ENCODE measurements around the gene RSPO3.

GRCh38 chr6:127190552-127190951 lies 72.1 kb downstream of the RSPO3 start:
- TF ChIP-seq, protein P1, sequence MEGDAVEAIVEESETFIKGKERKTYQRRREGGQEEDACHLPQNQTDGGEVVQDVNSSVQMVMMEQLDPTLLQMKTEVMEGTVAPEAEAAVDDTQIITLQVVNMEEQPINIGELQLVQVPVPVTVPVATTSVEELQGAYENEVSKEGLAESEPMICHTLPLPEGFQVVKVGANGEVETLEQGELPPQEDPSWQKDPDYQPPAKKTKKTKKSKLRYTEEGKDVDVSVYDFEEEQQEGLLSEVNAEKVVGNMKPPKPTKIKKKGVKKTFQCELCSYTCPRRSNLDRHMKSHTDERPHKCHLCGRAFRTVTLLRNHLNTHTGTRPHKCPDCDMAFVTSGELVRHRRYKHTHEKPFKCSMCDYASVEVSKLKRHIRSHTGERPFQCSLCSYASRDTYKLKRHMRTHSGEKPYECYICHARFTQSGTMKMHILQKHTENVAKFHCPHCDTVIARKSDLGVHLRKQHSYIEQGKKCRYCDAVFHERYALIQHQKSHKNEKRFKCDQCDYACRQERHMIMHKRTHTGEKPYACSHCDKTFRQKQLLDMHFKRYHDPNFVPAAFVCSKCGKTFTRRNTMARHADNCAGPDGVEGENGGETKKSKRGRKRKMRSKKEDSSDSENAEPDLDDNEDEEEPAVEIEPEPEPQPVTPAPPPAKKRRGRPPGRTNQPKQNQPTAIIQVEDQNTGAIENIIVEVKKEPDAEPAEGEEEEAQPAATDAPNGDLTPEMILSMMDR (IDR thresholded peaks at IDR 0.05), result peak; percentile 33 to 52 (median 41)
- no peak for TF ChIP-seq POLR2A (IDR thresholded peaks at IDR 0.05)

Measured in right lobe of liver (tissue), 4 donors.